ENCODE measurements around the gene KMT2A.

Gene KMT2A

DNA sequence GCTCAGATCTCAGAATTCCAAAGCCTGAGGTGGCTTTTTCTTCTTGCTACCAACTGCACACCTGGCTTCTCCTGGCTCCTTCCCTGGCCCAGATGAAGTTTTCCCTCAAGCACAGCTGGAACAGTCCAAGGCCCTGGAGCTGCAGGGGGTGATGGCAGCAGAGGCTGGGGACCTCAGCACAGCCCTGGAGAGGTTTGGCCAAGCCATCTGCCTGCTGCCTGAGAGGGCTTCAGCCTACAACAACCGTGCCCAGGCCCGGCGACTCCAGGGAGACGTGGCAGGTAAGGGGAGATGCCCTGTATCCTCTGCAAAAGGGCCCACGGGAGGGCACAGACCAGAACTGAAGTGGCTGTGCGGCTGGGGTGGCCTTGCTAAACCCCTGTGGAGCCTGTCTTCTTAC, 92.2 kb downstream of the KMT2A start:
- TF ChIP-seq EGR1 (IDR thresholded peaks at IDR 0.05) (no peak), TEAD4 (IDR thresholded peaks at IDR 0.05) (no peak), YY1 (IDR thresholded peaks at IDR 0.05; ENCODE audit: low read depth) (no peak), RAD21 (IDR thresholded peaks at IDR 0.05; ENCODE audit: low read depth) (no peak), TAF1 (IDR thresholded peaks at IDR 0.05; ENCODE audit: low read depth) (no peak), FOXM1 (IDR thresholded peaks at IDR 0.05; ENCODE audit: borderline replicate concordance, low read depth) (no peak), CREB1 (IDR thresholded peaks at IDR 0.05; ENCODE audit: low read depth) (no peak), CEBPB (IDR thresholded peaks at IDR 0.05) (no peak), NFIC (IDR thresholded peaks at IDR 0.05) (no peak), ZBTB7A (IDR thresholded peaks at IDR 0.05; ENCODE audit: low read depth) (no peak), TCF12 (IDR thresholded peaks at IDR 0.05; ENCODE audit: low read depth) (no peak), EP300 (IDR thresholded peaks at IDR 0.05; ENCODE audit: borderline replicate concordance) (no peak)
- TF ChIP-seq, protein P1, sequence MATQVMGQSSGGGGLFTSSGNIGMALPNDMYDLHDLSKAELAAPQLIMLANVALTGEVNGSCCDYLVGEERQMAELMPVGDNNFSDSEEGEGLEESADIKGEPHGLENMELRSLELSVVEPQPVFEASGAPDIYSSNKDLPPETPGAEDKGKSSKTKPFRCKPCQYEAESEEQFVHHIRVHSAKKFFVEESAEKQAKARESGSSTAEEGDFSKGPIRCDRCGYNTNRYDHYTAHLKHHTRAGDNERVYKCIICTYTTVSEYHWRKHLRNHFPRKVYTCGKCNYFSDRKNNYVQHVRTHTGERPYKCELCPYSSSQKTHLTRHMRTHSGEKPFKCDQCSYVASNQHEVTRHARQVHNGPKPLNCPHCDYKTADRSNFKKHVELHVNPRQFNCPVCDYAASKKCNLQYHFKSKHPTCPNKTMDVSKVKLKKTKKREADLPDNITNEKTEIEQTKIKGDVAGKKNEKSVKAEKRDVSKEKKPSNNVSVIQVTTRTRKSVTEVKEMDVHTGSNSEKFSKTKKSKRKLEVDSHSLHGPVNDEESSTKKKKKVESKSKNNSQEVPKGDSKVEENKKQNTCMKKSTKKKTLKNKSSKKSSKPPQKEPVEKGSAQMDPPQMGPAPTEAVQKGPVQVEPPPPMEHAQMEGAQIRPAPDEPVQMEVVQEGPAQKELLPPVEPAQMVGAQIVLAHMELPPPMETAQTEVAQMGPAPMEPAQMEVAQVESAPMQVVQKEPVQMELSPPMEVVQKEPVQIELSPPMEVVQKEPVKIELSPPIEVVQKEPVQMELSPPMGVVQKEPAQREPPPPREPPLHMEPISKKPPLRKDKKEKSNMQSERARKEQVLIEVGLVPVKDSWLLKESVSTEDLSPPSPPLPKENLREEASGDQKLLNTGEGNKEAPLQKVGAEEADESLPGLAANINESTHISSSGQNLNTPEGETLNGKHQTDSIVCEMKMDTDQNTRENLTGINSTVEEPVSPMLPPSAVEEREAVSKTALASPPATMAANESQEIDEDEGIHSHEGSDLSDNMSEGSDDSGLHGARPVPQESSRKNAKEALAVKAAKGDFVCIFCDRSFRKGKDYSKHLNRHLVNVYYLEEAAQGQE (IDR thresholded peaks at IDR 0.05; ENCODE audit: low read depth), result no peak
- TF ChIP-seq, protein P2, sequence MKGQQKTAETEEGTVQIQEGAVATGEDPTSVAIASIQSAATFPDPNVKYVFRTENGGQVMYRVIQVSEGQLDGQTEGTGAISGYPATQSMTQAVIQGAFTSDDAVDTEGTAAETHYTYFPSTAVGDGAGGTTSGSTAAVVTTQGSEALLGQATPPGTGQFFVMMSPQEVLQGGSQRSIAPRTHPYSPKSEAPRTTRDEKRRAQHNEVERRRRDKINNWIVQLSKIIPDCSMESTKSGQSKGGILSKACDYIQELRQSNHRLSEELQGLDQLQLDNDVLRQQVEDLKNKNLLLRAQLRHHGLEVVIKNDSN (IDR thresholded peaks at IDR 0.05), result no peak
- TF ChIP-seq, protein P3, sequence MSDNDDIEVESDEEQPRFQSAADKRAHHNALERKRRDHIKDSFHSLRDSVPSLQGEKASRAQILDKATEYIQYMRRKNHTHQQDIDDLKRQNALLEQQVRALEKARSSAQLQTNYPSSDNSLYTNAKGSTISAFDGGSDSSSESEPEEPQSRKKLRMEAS (IDR thresholded peaks at IDR 0.05), result no peak

DNA sequence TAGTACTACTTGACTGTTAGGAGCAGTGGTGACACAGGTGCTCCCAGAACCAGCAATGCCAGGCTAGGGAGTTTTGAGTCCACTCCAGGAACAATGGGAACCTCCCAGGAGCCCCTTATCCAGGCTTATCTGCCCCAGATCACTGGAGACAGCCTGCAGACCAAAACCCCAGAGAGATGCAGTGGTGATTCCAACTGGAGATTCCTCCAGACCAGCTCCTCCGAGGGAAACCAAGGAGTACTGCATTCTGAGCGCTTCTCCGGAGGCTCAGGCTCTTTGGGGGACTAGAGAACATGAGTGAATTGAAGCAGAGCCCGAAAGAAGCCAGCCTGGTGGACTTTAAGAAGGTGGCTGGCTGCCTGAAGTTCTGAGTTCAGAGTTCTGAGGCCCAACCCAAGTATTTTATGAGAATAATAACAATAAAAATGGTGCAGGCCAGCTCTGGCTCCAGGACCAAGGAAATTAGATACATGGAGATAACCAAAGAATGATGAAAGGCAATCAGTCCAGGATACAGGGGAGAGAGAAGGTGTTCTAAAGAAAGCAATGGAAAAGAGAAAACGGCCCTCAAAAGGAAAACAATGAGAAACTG, 93.4 kb downstream of the KMT2A start:
- TF ChIP-seq FOXM1 (IDR thresholded peaks at IDR 0.05; ENCODE audit: borderline replicate concordance, low read depth) (no peak), TAF1 (IDR thresholded peaks at IDR 0.05; ENCODE audit: low read depth) (no peak)
- TF ChIP-seq, protein P1 (IDR thresholded peaks at IDR 0.05; ENCODE audit: low read depth), result no peak

DNA sequence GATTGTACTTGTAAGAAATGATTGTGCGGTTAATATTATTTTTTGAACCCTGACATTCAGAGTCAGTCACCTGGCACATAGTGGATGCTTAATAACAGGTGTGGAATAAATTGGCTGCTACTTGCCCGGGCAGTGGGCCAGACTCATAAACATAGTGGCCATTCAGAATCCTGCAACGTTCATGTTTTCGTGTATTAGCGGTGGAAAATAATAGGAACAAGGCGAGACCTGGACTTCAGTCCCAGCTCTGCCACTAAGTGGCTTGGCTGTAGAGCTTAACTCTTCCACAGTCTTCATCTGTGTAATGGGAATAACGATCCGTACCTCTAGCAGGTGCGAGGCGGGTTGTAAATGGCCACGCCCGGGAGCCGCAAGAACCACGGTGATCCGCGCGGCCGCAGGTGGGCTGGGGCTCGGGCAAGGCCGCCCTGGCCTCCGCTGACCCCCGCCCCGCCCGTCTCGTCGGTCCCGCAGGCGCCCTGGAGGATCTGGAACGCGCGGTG, 93.9 kb downstream of the KMT2A start:
- TF ChIP-seq YY1 (IDR thresholded peaks at IDR 0.05; ENCODE audit: low read depth) (peak; percentile 4; the same call in 1 of the 2 replicates), NFIC (IDR thresholded peaks at IDR 0.05) (peak; percentile 69)
- TF ChIP-seq, protein P1 (IDR thresholded peaks at IDR 0.05; ENCODE audit: low read depth), result no peak

DNA sequence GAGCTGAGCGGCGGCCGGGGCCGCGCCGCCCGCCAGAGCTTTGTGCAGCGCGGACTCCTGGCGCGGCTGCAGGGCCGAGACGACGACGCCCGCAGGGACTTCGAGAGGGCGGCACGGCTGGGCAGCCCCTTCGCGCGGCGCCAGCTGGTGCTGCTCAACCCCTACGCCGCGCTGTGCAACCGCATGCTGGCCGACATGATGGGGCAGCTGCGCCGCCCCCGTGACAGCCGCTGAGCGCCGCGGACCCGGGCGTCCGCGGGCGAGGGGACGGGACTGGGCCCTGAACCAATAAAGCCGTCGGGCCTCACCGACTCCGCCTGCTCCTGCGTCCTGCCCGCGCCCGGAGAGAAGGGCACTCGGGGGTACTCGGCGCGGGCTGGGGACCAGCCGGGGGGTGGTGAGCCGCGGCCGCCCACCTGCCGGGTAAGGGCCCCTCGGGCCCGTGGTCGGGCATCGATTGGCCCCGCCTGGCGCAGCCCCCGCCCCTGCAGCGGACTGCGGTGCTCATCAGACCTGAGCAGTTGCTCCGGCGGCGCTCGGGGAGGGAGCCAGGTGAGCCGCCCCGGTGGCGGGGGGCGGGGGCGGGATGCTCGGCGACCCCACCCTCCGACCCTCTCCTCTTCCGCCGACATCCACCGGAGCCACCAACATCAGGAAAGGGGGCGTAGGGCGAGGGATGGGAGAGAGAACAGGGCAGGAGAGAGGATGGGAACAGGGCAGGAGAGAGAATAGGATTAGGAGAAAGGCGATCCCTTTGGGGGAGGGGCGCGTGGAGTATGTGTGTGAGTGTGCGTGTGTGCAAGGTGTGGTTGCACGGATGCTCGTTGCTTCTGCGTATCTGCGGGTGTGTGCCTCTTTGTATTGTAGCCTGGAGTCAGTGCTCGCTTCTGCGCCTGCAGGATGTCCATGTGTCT, 94.6 kb downstream of the KMT2A start, which contains the start of gene TMEM25:
Gene TMEM25, plus strand, starts transcription at position 510 of the 914 bp plus-strand sequence. CDS start 610 bp downstream, outside the sequence.
- 0 out of 2 replicates have a peak, but pooled peaks have one; percentile 7 for TF ChIP-seq TCF12 (IDR thresholded peaks at IDR 0.05; ENCODE audit: low read depth)
- no peak for TF ChIP-seq NFIC (IDR thresholded peaks at IDR 0.05)
- no peak for TF ChIP-seq CEBPB (IDR thresholded peaks at IDR 0.05)
- TF ChIP-seq RAD21 (IDR thresholded peaks at IDR 0.05; ENCODE audit: low read depth), result no peak
- no peak; the same call in 1 of the 2 replicates for TF ChIP-seq TAF1 (IDR thresholded peaks at IDR 0.05; ENCODE audit: low read depth)
- no peak for TF ChIP-seq FOXM1 (IDR thresholded peaks at IDR 0.05; ENCODE audit: borderline replicate concordance, low read depth)
- TF ChIP-seq, protein P2 (IDR thresholded peaks at IDR 0.05), result no peak
- TF ChIP-seq, protein P3 (IDR thresholded peaks at IDR 0.05), result peak; percentile 76
- TF ChIP-seq YY1 (IDR thresholded peaks at IDR 0.05; ENCODE audit: low read depth), result peak; percentile 54
- TF ChIP-seq EGR1 (IDR thresholded peaks at IDR 0.05), result peak; percentile 64
- no peak for TF ChIP-seq CREB1 (IDR thresholded peaks at IDR 0.05; ENCODE audit: low read depth)
- TF ChIP-seq TEAD4 (IDR thresholded peaks at IDR 0.05), result no peak
- peak; percentile 75 for TF ChIP-seq ZBTB7A (IDR thresholded peaks at IDR 0.05; ENCODE audit: low read depth)
- TF ChIP-seq, protein P1 (IDR thresholded peaks at IDR 0.05; ENCODE audit: low read depth), result no peak
- TF ChIP-seq EP300 (IDR thresholded peaks at IDR 0.05; ENCODE audit: borderline replicate concordance), result no peak

Measured in Ishikawa (cell line).